Glomerular visceral epithelial cell (primary cell): ENCODE results near the gene WNT7A.

Experiments used
- DNase-seq: peaks from one replicate; pipeline ENCODE4 v3.0.0-alpha.2; 2016; ENCODE audit errors: extremely low spot score

The WNT7A gene

GRCh38 chr3:13794322-13794721, 85.5 kb downstream of the WNT7A start:
- no peak for DNase-seq

- DNase-seq: no peak
These were observed 86.4 kb downstream of the WNT7A start for GRCh38 chr3:13793451-13793850.

- DNase-seq: no peak
These were observed 87.1 kb downstream of the WNT7A start for GRCh38 chr3:13792512-13793371.

GRCh38 chr3:13792051-13792490, 87.8 kb downstream of the WNT7A start:
- no peak for DNase-seq

- DNase-seq: no peak
These were observed 88.4 kb downstream of the WNT7A start for GRCh38 chr3:13791198-13792050.

GRCh38 chr3:13790376-13791197, 89.3 kb downstream of the WNT7A start:
- no peak for DNase-seq

GRCh38 chr3:13788522-13789424, 91.1 kb downstream of the WNT7A start:
- DNase-seq: no peak

GRCh38 chr3:13787533-13788132, 92.2 kb downstream of the WNT7A start:
- DNase-seq: no peak

GRCh38 chr3:13786811-13787210, 93.1 kb downstream of the WNT7A start:
- DNase-seq: no peak

- DNase-seq: no peak
These were observed 93.9 kb downstream of the WNT7A start for GRCh38 chr3:13785853-13786436.

- no peak for DNase-seq
These were observed 94.5 kb downstream of the WNT7A start for GRCh38 chr3:13785351-13785750.

GRCh38 chr3:13783476-13783875, 96.4 kb downstream of the WNT7A start:
- no peak for DNase-seq

- no peak for DNase-seq
These were observed 97.4 kb downstream of the WNT7A start for GRCh38 chr3:13782501-13782900.

- no peak for DNase-seq
These were observed 98.5 kb downstream of the WNT7A start for GRCh38 chr3:13781417-13781816.

GRCh38 chr3:13780432-13781176, 99.3 kb downstream of the WNT7A start:
- no peak for DNase-seq

- DNase-seq: no peak
These were observed 103.4 kb downstream of the WNT7A start for GRCh38 chr3:13776253-13777050.

- no peak for DNase-seq
These were observed 106.8 kb downstream of the WNT7A start for GRCh38 chr3:13772885-13773745.
